Measurements from ENCODE around the gene ZFR. TPM values are rescaled to one million over a fixed set of nuclear protein-coding genes. Genes with fewer than 3 reads are reported as not detected.

ZFR gene
- total RNA-seq, 1 donor from 2014 or later = 71.5 TPM

DNA sequence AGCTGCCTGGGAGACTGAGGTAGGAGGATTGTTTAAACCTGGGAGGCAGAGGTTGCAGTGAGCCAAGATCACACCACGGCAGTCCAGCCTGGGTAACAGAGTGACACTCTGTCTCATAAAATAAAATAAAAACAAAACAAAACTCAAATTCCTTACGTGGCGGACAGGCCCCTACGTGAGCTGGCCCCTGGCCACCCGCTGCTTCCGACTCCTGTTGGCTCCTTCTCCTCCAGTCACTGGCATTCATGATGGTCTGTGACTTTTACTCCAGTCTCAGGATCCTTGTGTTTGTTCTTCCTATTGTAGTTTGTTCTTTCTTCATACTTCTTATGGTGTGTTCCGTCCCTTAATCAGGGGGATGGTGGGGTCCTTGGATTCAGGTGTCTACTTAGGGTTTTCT lies 28.5 kb upstream of the ZFR start:
- H3K9me3 Mint-ChIP-seq = no peaks in the 10 kb centered on the region

DNA sequence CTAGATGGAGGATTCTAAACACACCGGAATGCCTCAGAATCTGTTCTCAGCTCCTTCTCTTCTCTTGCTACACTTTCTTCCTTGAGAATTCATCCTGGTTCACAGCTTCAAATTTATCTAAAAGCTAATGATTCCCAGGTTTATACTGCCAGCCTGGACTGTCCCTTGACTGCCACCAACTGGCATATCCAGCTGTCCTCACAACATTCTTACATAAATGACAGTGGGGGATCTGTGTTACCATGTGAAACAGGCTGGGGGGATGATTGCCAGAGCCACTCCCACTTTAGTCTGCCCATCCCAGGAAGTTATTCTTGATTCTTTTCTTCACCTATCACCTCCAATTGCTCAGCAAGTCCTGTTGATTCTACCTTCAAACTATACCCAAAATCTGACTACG lies 27.2 kb upstream of the ZFR start:
- H3K27ac Mint-ChIP-seq = no peak overlapping the region
- no peaks in the 10 kb centered on the region for H3K36me3 Mint-ChIP-seq
- H3K4me1 Mint-ChIP-seq = no peaks in the 10 kb centered on the region
- H3K4me3 Mint-ChIP-seq = no peak overlapping the region
- DNase-seq (ENCODE audit: low spot score in 2 of 2, unreplicated experiment in 2 of 2) = no peak
- H3K9me3 Mint-ChIP-seq = no peaks in the 10 kb centered on the region
- TF ChIP-seq, protein P1, sequence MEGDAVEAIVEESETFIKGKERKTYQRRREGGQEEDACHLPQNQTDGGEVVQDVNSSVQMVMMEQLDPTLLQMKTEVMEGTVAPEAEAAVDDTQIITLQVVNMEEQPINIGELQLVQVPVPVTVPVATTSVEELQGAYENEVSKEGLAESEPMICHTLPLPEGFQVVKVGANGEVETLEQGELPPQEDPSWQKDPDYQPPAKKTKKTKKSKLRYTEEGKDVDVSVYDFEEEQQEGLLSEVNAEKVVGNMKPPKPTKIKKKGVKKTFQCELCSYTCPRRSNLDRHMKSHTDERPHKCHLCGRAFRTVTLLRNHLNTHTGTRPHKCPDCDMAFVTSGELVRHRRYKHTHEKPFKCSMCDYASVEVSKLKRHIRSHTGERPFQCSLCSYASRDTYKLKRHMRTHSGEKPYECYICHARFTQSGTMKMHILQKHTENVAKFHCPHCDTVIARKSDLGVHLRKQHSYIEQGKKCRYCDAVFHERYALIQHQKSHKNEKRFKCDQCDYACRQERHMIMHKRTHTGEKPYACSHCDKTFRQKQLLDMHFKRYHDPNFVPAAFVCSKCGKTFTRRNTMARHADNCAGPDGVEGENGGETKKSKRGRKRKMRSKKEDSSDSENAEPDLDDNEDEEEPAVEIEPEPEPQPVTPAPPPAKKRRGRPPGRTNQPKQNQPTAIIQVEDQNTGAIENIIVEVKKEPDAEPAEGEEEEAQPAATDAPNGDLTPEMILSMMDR (IDR thresholded peaks at IDR 0.05; ENCODE audit: unreplicated experiment) = no peak
- H3K27me3 Mint-ChIP-seq (ENCODE audit: low read depth) = peaks cover 3% of the 10 kb centered on the region

More for the DNA sequence above, 28.5 kb upstream of the ZFR start:
- TF ChIP-seq, protein P1 (IDR thresholded peaks at IDR 0.05; ENCODE audit: unreplicated experiment) = no peak
- DNase-seq (ENCODE audit: low spot score in 2 of 2, unreplicated experiment in 2 of 2) = no peak
- H3K27ac Mint-ChIP-seq = no peak overlapping the region
- no peaks in the 10 kb centered on the region for H3K4me1 Mint-ChIP-seq
- peaks cover 3% of the 10 kb centered on the region for H3K27me3 Mint-ChIP-seq (ENCODE audit: low read depth)
- H3K36me3 Mint-ChIP-seq = no peaks in the 10 kb centered on the region
- H3K4me3 Mint-ChIP-seq = no peak overlapping the region

GRCh38 chr5:32465076-32465475 lies 20.5 kb upstream of the ZFR start:
- Mint-ChIP-seq H3K27me3 (ENCODE audit: low read depth) (peaks cover 3% of the 10 kb centered on the region), H3K4me3 (no peak overlapping the region), H3K36me3 (no peaks in the 10 kb centered on the region), H3K9me3 (no peaks in the 10 kb centered on the region), H3K27ac (no peak overlapping the region), H3K4me1 (no peaks in the 10 kb centered on the region)
- no peak for DNase-seq (ENCODE audit: low spot score in 2 of 2, unreplicated experiment in 2 of 2)
- TF ChIP-seq, protein P1 (IDR thresholded peaks at IDR 0.05; ENCODE audit: unreplicated experiment) = no peak

- DNase-seq (ENCODE audit: low spot score in 2 of 2, unreplicated experiment in 2 of 2) = no peak
- TF ChIP-seq, protein P1 (IDR thresholded peaks at IDR 0.05; ENCODE audit: unreplicated experiment) = no peak
- H3K9me3 Mint-ChIP-seq = no peaks in the 10 kb centered on the region
- H3K27ac Mint-ChIP-seq = no peak overlapping the region
- peaks cover 5% of the 10 kb centered on the region for H3K27me3 Mint-ChIP-seq (ENCODE audit: low read depth)
- H3K4me3 Mint-ChIP-seq = no peak overlapping the region
- H3K4me1 Mint-ChIP-seq = no peaks in the 10 kb centered on the region
- H3K36me3 Mint-ChIP-seq = no peaks in the 10 kb centered on the region
These were observed 18.1 kb upstream of the ZFR start for GRCh38 chr5:32462618-32463017.

DNA sequence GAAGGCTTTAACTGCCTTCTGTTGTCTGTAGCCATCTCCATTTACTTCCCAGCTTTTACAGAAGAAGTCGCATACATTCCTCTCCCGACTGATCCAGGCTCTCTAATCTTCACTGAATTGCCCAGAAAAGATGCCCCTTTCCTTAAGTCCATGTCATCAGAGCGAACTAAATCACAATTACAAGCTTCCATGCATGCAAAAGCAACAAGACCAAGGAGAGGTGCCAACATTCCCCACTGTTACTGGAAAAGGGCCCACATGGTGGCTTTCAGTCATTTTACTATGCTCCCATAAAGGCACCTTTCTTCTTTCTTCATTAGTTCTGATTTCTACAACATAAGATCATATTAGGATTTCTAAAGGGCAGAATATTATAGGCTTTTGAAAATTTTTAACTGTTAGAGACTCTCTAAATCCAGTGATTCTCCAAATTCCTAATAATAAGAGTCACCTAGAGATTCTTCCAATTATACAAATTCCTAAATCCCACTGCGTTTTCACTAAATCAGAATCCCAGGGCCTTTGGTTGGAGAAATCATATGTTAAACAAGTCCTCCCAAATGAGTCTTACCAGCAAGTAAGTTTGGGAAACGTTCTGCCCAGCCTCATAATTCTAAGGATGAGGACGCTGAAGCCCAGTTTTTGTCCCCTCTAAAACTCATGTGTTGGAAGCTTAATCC lies 17.0 kb upstream of the ZFR start:
- Mint-ChIP-seq H3K27me3 (ENCODE audit: low read depth) (peaks cover 11% of the 10 kb centered on the region), H3K4me1 (no peaks in the 10 kb centered on the region), H3K9me3 (no peaks in the 10 kb centered on the region), H3K4me3 (no peak overlapping the region), H3K27ac (no peak overlapping the region), H3K36me3 (no peaks in the 10 kb centered on the region)
- TF ChIP-seq, protein P1 (IDR thresholded peaks at IDR 0.05; ENCODE audit: unreplicated experiment) = no peak
- DNase-seq (ENCODE audit: low spot score in 2 of 2, unreplicated experiment in 2 of 2) = no peak

Measured in mesothelial cell of epicardium (in vitro differentiated cells).